HG03139 (cell line): ENCODE measurements around the gene THBS2.
"Not testable (repeated sequence)": the region's sequence is repeated elsewhere in the genome, so short reads cannot be mapped to it uniquely, and the experiment has no call there.

Experiments used
- ATAC-seq: cut with Tn5 transposase; IDR thresholded peaks from one replicate; pipeline ENCODE4 v1.9.1; 2021; ENCODE audit not compliant: unreplicated experiment

Gene THBS2

GRCh38 chr6:169232507-169232931, 21.1 kb downstream of the THBS2 start:
- ATAC-seq: no peak

- no peak for ATAC-seq
Observed at GRCh38 chr6:169231790-169232506, 21.7 kb downstream of the THBS2 start.

DNA sequence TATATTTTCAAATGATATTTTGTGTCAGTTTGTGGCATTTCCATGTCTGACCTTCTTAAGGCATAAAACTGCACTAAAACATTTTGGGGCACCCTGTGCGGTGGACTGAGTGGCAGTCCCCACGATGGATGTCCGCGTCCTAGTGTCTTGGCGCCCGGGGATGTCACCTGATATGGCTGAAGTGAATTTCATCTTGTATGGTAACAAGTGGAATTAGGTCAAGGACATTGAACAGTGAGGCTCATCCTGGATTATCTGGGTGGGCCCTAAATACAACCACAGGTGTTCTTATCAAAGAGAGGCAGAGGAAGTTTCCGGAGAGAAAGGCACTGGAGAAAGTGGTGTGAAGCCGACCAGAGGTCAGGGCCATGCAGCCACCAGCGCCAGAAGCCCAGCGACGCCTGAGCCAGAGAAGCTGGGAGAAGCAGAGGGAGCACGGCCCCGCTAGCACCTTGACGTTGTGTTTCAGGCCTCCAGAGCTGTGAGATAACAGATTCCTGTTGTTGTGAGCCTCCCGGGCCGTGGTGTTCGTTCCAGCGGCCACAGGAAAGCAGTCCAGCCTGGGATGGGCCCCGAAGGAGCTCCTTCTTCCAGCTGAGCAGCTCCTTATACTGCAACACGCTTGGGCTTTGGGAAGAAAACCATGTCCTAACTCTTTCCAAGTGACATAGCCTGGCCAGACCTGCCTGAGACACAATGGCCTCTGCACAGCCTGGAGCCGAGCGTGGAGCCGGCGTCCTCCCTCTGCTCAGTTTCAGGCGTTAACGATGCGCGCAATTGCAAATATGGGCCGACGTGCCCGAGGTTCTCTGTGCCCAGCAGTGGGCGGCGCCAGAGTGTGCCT, 22.5 kb downstream of the THBS2 start:
- ATAC-seq: no peak

DNA sequence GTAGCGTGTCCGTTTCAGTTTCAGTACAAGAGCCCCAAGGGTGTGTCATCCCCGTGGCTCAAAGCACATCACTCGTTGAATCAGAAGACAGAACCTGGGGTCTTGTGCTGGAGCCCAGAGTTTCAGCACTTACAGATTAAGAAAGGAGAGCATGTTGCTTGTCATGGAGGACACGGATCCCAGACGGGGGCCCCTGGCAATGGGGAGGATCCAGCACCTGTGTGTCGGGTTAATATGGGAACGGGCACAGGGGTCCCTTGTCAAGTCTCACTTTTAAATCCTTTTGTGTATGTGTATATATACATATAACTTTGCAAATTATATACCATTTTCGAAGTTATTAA, 23.4 kb downstream of the THBS2 start:
- ATAC-seq: no peak

DNA sequence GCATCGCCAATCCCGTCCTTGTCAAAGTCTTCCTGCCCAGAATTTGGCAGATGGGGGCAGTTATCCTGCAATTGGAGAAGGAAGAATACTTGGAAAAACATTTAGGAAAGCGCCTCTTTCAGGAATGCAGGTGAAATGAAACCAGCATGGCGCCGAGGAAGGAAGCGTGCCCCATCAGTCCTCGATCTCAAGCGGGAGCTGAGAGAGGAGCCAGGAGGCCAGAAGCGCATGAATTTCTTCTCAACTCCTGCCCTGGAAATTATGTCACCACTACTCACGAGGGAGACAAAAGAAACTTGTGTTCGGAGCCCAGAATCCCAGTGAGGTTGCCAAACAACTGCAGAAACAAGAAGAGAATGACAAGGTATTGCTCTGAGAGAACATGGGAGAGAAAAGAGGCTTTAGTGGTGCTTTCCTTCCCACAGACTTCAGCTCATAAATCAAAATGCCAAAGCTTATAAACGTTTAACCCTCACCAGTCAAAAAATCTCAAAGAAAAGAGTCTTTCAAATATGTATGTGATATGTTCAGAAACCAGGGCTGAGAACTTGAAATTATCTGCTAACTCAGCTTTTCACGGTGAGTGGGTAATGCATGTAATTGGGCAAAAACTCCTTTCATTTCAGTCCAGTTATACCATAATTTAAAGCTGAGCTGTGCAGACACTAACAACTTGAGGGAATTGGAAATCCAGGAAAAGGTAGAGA, 23.9 kb downstream of the THBS2 start:
- ATAC-seq: no peak

GRCh38 chr6:169227116-169227515, 26.5 kb downstream of the THBS2 start:
- no peak for ATAC-seq

- no peak for ATAC-seq
Observed at GRCh38 chr6:169225887-169226286, 27.8 kb downstream of the THBS2 start.

DNA sequence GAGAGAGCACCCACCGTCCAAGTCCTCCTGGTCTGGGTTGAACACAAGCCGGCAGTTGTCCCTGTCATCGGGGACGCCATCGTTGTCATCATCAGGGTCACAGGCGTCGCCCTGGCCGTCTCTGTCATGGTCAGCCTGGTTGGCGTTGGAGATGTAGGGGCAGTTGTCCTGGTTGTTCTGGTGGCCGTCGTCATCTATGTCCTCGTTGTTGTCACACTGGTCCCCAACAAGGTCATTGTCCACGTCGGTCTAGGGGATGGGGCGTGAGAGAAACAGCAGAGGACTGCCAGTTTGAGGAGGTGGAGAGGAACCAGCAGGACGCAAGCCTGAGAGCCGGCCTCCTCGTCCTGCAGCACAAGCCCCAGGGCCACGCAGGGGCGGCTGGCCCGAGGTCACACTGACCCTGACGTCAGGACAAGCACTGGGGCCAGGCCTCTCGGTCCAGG, 28.5 kb downstream of the THBS2 start:
- ATAC-seq: no peak

GRCh38 chr6:169224716-169225115, 28.9 kb downstream of the THBS2 start:
- ATAC-seq: no peak

DNA sequence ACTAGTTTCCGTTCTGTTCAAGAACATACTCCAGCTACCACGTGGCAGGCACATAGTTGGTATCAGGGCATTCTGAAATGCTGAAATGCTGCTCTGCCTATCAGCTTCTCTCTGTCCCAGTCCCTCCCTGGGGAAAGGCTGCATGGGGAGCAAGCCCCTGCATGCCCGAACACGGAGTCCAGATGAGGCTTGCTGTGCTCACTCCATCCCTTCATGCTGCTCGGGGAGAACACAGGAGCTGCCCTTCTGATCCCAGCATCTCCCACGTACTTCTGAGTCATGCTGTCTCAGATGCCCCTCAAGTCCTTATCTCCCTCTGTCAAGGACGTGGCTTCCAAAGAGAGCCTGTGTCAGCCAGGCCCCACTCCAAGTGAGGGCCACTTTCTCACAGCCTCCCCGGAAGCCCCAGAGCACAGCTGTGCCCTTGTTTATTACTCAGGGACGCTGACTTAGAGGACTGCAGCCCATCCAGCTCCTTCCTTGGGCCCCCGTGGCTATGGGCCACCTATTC, 29.4 kb downstream of the THBS2 start:
- ATAC-seq: no peak

DNA sequence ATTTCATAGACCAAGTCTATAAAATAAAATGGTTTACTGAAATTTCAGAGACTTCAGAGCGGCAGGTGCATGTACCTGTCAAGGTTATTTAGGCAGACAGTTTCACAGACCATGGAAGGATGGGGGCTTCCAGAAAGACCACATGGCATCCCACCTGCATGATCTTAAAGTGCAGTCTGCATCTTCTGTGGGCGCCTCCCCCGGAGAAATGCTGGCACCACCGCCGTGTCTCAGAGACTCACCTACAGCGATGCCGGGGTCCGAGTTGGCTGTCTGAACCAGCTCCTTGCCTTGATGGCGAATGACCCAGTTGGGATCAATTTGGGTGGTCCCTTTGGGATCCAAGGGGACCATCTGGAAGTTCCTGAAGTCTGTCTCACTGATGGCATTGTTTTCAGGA, 30.6 kb downstream of the THBS2 start:
- no peak for ATAC-seq

DNA sequence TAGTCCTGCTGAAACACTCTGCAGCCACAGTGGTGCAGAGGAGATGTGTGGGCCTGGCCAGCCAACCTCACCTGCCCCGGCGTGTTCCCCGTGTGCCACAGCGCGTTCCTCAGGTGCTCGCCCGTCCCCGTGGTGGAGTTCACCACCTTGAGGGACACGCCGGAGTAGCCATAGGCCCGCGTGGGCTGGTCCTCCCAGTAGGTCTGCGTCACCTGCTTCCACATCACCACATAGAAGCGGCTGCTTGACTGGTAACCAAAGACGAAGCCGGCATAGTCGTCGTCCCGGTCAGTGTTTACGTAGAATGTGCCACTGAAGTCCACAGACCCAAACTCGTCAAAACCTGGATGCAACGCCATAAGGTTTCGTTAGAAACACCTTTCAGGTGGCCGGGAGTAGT, 31.5 kb downstream of the THBS2 start:
- no peak for ATAC-seq

GRCh38 chr6:169221264-169221663, 32.4 kb downstream of the THBS2 start:
- no peak for ATAC-seq

GRCh38 chr6:169220068-169220964, 33.3 kb downstream of the THBS2 start:
- ATAC-seq: no peak

- no peak for ATAC-seq
Observed at GRCh38 chr6:169217972-169218371, 35.7 kb downstream of the THBS2 start.

DNA sequence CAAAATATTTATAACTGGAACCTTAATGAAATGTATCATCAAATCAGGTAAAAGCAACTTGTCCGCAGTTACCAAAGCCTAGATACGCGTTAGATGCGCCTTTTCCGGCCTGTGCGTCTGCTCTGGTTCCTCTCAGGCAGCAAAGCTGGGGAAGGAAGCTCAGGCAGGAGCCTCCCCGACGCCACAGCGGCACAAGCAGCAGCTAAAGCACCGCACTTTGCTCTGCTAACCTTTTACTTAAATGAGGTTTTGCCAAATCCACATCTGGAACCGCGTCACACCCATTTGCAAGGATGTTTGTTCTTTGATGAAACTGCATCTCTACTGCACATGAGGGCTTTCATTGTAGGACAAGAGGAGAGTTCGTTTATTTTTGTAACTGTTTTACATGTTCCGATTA, 36.8 kb downstream of the THBS2 start:
- no peak for ATAC-seq

DNA sequence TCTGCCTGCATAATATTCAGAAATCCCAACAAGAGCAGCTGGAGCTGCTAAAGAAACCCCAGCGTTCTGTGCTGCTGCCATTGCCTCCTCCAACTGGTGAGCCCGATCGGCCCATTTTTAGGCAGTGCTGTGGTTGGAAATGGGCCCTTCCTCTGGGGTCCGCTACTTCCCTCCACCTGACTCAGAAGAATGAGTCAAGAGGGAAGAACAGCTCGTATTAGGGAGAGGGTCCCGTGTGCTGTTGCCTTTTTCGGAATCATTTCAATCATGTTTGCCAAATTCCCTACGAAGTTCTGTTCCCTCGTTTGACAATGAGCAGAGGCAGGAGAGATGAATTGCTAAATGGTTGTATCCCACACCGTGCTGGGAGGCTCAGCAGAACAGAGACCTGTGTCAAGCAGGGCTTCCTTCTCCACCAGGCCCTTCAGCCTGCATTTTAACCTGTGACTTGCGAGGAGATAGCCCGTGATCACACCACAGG, 38.4 kb downstream of the THBS2 start:
- no peak for ATAC-seq

DNA sequence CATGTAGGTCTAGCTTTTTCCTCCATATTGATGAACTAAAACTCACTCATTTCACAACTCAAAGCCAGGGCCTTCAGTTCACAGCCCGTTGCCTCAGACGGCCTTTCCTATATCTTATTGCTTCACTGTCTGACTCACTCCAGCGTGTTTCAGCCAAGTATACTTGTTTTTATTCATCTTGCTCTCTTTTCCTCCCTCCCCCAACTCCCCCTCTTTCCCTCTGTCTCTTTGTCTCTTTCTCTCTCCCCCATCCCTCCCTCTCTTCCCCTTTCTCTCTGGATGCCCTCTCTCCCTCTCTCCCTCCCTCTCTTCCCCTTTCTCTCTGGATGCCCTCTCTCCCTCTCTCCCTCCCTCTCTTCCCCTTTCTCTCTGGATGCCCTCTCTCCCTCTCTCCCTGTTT, 38.9 kb downstream of the THBS2 start:
- ATAC-seq: not testable (repeated sequence)

DNA sequence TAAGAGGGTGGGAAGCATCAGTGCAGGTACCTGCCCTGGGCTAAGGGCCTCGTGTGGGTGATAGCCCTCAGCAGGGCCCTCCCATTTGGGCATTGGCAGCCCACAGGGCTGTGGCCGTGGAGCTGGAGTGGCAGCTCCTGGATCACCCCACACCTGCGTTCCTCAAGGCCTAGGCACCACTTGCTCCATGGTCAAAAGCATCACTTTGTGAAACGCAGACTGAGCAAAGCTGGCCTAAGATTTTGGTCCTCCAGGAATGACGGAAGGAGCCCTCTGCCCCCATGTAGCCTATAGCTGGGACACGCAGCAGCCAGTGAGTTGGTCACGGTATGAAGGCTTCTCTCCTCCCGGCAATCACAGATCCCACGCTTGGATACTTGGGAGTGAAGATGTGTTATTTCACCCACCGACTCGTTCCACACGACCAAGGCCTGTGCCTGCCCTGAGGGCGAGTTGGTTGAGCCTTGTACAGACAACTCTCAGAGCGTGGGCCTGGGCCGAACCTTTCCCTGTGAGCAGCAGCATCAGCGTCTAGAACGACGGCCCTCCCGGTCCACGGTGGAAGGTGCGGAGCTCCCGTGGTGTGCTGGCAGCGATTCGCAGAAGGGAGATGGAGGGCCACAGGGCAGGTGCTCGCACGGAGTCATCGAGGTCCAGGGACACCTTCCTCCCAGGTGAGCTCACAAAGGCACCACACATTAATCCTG, 39.7 kb downstream of the THBS2 start:
- ATAC-seq: no peak
